Measurements from ENCODE around the gene GCAT.

DNA sequence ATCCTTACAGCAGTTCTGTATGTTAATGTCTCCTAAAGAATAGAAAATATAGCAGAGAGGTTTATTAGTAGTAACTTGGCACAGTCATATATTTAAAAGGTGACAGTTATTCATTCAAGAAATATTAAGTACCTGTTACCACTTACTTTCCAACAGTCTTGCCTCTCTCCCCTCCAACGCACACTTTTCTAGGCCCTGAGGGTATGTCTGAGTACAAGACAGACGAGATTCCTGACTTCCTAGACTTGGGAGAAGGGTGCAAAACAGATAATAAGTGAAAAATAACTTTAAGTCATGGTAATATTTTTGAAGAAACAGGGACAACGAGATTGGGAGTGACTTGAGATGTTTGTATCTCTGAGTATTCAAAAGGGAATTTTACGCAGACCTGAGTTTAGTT is 43.1 kb downstream of the GCAT start:
- TF ChIP-seq CSDC2 (CRISPR knock-in tag; IDR thresholded peaks at IDR 0.05) (no peak), PATZ1 (CRISPR knock-in tag; IDR thresholded peaks at IDR 0.05; ENCODE audit: borderline replicate concordance) (no peak), CSRNP3 (CRISPR knock-in tag; IDR thresholded peaks at IDR 0.05) (no peak), ZNF8 (CRISPR knock-in tag; IDR thresholded peaks at IDR 0.05) (no peak), ESRRG (CRISPR knock-in tag; IDR thresholded peaks at IDR 0.05) (no peak)

Data from SK-N-SH treated with all-trans-retinoic acid at 6 μM for 48 hours (cell line).